K562 (cell line): ENCODE measurements around the gene SMAD3.

ENCODE experiments used
- ARID2 ChIP-seq: fragments of 450-650 bp; IDR thresholded peaks from 2 replicates; pipeline ENCODE4 v1.6.1; 2017; ENCODE audit warnings: antibody characterized with exemption, mild to moderate bottlenecking
- CREB1 ChIP-seq, 2 experiments: sonication (generic) in 1 of 2; formaldehyde crosslinking in 1 of 2; IDR thresholded peaks; 2 replicates each; pipeline versions ENCODE4 v1.6.1 to v1.8.0; 2012 to 2022; ENCODE audit warnings: inconsistent platforms in 1 of 2, mild to moderate bottlenecking in 1 of 2, missing genetic modification reagents in 1 of 2, moderate library complexity in 1 of 2
- CTCF ChIP-seq, 3 experiments: IDR thresholded peaks in 2 of 3; conservative IDR thresholded peaks in 1 of 3; 2 replicates each; pipeline ENCODE4 v1.5.1; 2011 to 2012; ENCODE audit warnings: low read length in 3 of 3, mild to moderate bottlenecking in 3 of 3, control low read depth in 2 of 3, improper control_type of control experiment in 1 of 3, inconsistent platforms in 1 of 3, low read depth in 1 of 3, mixed read lengths in 1 of 3, moderate library complexity in 1 of 3; ENCODE audit not compliant: insufficient read depth in 2 of 3
- ELF1 ChIP-seq: fragments of 200-800 bp; sonication (Bioruptor generic); IDR thresholded peaks from 2 replicates; pipeline ENCODE4 v1.6.1; 2016; ENCODE audit warnings: missing genetic modification characterization, missing compliant biosample characterization
- EZH2 ChIP-seq: IDR thresholded peaks from 2 replicates; pipeline ENCODE4 v1.6.1; 2012; ENCODE audit warnings: low read depth, mild to moderate bottlenecking, inconsistent platforms, low read length, borderline replicate concordance
- GABPA ChIP-seq: fragments of 200-800 bp; sonication (Bioruptor generic); conservative IDR thresholded peaks from 2 replicates; pipeline ENCODE4 v1.6.1; 2016; ENCODE audit warnings: low read depth, missing genetic modification characterization, missing compliant biosample characterization
- MAFK ChIP-seq: IDR thresholded peaks from 2 replicates; pipeline ENCODE4 v1.6.1; 2011; ENCODE audit warnings: low read length, improper control_type of control experiment
- NRF1 ChIP-seq, 2 experiments: fragments of 450-650 bp; IDR thresholded peaks in 1 of 2; conservative IDR thresholded peaks in 1 of 2; 2 replicates each; pipeline ENCODE4 v1.6.1; 2014; ENCODE audit warnings: mild to moderate bottlenecking in 2 of 2
- PCBP2 ChIP-seq: fragments of 200-400 bp; formaldehyde crosslinking; IDR thresholded peaks from 2 replicates; pipeline ENCODE4 v1.6.1; 2018; ENCODE audit warnings: low read length, low read depth, mild to moderate bottlenecking, moderate library complexity; ENCODE audit not compliant: poor library complexity, severe bottlenecking
- POLR2AphosphoS2 ChIP-seq: IDR thresholded peaks from 2 replicates; pipeline ENCODE4 v1.6.1; 2012; ENCODE audit warnings: low read length, improper control_type of control experiment
- TBL1XR1 ChIP-seq, 2 experiments: IDR thresholded peaks; 2 replicates each; pipeline ENCODE4 v1.6.1; 2012; ENCODE audit warnings: improper control_type of control experiment in 2 of 2, low read length in 2 of 2, mild to moderate bottlenecking in 1 of 2
- ZBTB8A ChIP-seq: fragments of 450-650 bp; IDR thresholded peaks from 2 replicates; pipeline ENCODE4 v1.6.1; 2018; ENCODE audit warnings: mild to moderate bottlenecking, moderate library complexity; ENCODE audit not compliant: partially characterized antibody
- ZSCAN29 ChIP-seq: fragments of 450-650 bp; IDR thresholded peaks from 2 replicates; pipeline ENCODE4 v1.6.1; 2017

- TF ChIP-seq CTCF (IDR thresholded peaks at IDR 0.05 in 2 of 3, conservative IDR thresholded peaks at IDR 0.05 in 1 of 3; ENCODE audit: insufficient read depth in 2 of 3, low read depth in 1 of 3, low read length in 3 of 3) = no peak
- TF ChIP-seq ZBTB8A = no peak
- TF ChIP-seq NRF1 (conservative IDR thresholded peaks at IDR 0.05 in 1 of 2, IDR thresholded peaks at IDR 0.05 in 1 of 2) = no peak
- no peak for TF ChIP-seq EZH2
- TF ChIP-seq ELF1 (tag) = no peak
- TF ChIP-seq GABPA (tag) = no peak
- no peak for TF ChIP-seq MAFK
- TF ChIP-seq ARID2 = no peak
- TF ChIP-seq ZSCAN29 = no peak
- no peak for TF ChIP-seq PCBP2
- no peak for TF ChIP-seq POLR2AphosphoS2
- no peak for TF ChIP-seq CREB1 (IDR thresholded peaks at IDR 0.05)
- no peak for TF ChIP-seq CREB1 (CRISPR knock-in tag; IDR thresholded peaks at IDR 0.05)
- TF ChIP-seq TBL1XR1 (IDR thresholded peaks at IDR 0.05; ENCODE audit: low read length in 2 of 2) = no peak
These were observed 91.4 kb downstream of the SMAD3 start for GRCh38 chr15:67156834-67157233.
